ENCODE results near the gene MAEA. TPM values are rescaled to one million over a fixed set of nuclear protein-coding genes. Genes with fewer than 3 reads are reported as not detected.

MAEA gene
- polyA plus RNA-seq, 2 of the 4 experiments (the other 2 are of a cell fraction) = 46.1 to 58.4 TPM

- TF ChIP-seq, protein P1, sequence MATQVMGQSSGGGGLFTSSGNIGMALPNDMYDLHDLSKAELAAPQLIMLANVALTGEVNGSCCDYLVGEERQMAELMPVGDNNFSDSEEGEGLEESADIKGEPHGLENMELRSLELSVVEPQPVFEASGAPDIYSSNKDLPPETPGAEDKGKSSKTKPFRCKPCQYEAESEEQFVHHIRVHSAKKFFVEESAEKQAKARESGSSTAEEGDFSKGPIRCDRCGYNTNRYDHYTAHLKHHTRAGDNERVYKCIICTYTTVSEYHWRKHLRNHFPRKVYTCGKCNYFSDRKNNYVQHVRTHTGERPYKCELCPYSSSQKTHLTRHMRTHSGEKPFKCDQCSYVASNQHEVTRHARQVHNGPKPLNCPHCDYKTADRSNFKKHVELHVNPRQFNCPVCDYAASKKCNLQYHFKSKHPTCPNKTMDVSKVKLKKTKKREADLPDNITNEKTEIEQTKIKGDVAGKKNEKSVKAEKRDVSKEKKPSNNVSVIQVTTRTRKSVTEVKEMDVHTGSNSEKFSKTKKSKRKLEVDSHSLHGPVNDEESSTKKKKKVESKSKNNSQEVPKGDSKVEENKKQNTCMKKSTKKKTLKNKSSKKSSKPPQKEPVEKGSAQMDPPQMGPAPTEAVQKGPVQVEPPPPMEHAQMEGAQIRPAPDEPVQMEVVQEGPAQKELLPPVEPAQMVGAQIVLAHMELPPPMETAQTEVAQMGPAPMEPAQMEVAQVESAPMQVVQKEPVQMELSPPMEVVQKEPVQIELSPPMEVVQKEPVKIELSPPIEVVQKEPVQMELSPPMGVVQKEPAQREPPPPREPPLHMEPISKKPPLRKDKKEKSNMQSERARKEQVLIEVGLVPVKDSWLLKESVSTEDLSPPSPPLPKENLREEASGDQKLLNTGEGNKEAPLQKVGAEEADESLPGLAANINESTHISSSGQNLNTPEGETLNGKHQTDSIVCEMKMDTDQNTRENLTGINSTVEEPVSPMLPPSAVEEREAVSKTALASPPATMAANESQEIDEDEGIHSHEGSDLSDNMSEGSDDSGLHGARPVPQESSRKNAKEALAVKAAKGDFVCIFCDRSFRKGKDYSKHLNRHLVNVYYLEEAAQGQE (IDR thresholded peaks at IDR 0.05) = no peak
- no peak for TF ChIP-seq SMC3 (IDR thresholded peaks at IDR 0.05)
- TF ChIP-seq RFX5 (IDR thresholded peaks at IDR 0.05) = no peak
- TF ChIP-seq CHD2 (IDR thresholded peaks at IDR 0.05; ENCODE audit: low read length, partially characterized antibody) = no peak
Observed at GRCh38 chr4:1241466-1241935, 48.2 kb upstream of the MAEA start (continued).

- CTCF ChIA-PET = no interaction called here
- WGBS (ENCODE audit: missing lambda C conversion rate) = 90% methylated on average over 18 of the region's 24 CpGs
Observed at GRCh38 chr4:1241936-1242505, 47.7 kb upstream of the MAEA start.

GRCh38 chr4:1242506-1243450, 46.9 kb upstream of the MAEA start:
- no peak overlapping the region for H3K4me3 ChIP-seq
- no peak for ATAC-seq
- CTCF ChIA-PET = interaction anchor here (1.1 to 2.3 kb wide), 3 partner anchors 8 to 387 kb away, joined by 3 to 7 read pairs (median 4); no protein-coding TSS in a partner anchor
- no peak overlapping the region for H3K4me2 ChIP-seq
- H3K4me1 ChIP-seq = peaks cover 12% of the 10 kb centered on the region
- no peak for FAIRE-seq
- no peak for DNase-seq (ENCODE audit: low read depth in 1 of 2, low spot score in 1 of 2)
- no peak for TF ChIP-seq MAFK (IDR thresholded peaks at IDR 0.05; ENCODE audit: partially characterized antibody)
- TF ChIP-seq PBX3 (IDR thresholded peaks at IDR 0.05) = no peak
- TF ChIP-seq ZNF302 (CRISPR knock-in tag; IDR thresholded peaks at IDR 0.05) = no peak
- no peak for TF ChIP-seq RFX5 (IDR thresholded peaks at IDR 0.05)
- TF ChIP-seq ZC3H11A (IDR thresholded peaks at IDR 0.05) = no peak
- POLR2A ChIA-PET = no interaction called here
- WGBS (ENCODE audit: missing lambda C conversion rate) = 91% methylated on average over 17 of the region's 30 CpGs
- H3K9me3 ChIP-seq = no peaks in the 10 kb centered on the region
- H3K27ac ChIP-seq = no peak overlapping the region

More at GRCh38 chr4:1241936-1242505, 47.7 kb upstream of the MAEA start:
- no peak overlapping the region for H3K4me2 ChIP-seq
- no peak for ATAC-seq
- FAIRE-seq = no peak
- peaks cover 10% of the 10 kb centered on the region for H3K4me1 ChIP-seq
- no peak overlapping the region for H3K27ac ChIP-seq
- POLR2A ChIA-PET = no interaction called here
- no peak for TF ChIP-seq MAX (IDR thresholded peaks at IDR 0.05)
- no peak for TF ChIP-seq CHD2 (IDR thresholded peaks at IDR 0.05; ENCODE audit: low read length, partially characterized antibody)
- H3K4me3 ChIP-seq = no peak overlapping the region
- no peak for DNase-seq (ENCODE audit: low read depth in 1 of 2, low spot score in 1 of 2)
- no peaks in the 10 kb centered on the region for H3K9me3 ChIP-seq

- ChIA-PET CTCF (interaction anchor here (1.1 to 2.3 kb wide), 3 partner anchors 9 to 386 kb away, joined by 3 to 7 read pairs (median 4); no protein-coding TSS in a partner anchor), POLR2A (no interaction called here)
- no peak overlapping the region for H3K27ac ChIP-seq
- ATAC-seq (peak in 1 of 2 experiments; percentile 22; a peak in 2 of 6 replicates), FAIRE-seq (no peak), DNase-seq (ENCODE audit: low read depth in 1 of 2, low spot score in 1 of 2) (no peak)
- no peak overlapping the region for H3K4me3 ChIP-seq
- H3K4me2 ChIP-seq = no peak overlapping the region
- no peak for TF ChIP-seq CBX2 (IDR thresholded peaks at IDR 0.05; ENCODE audit: borderline replicate concordance, low read depth)
- TF ChIP-seq, protein P2, sequence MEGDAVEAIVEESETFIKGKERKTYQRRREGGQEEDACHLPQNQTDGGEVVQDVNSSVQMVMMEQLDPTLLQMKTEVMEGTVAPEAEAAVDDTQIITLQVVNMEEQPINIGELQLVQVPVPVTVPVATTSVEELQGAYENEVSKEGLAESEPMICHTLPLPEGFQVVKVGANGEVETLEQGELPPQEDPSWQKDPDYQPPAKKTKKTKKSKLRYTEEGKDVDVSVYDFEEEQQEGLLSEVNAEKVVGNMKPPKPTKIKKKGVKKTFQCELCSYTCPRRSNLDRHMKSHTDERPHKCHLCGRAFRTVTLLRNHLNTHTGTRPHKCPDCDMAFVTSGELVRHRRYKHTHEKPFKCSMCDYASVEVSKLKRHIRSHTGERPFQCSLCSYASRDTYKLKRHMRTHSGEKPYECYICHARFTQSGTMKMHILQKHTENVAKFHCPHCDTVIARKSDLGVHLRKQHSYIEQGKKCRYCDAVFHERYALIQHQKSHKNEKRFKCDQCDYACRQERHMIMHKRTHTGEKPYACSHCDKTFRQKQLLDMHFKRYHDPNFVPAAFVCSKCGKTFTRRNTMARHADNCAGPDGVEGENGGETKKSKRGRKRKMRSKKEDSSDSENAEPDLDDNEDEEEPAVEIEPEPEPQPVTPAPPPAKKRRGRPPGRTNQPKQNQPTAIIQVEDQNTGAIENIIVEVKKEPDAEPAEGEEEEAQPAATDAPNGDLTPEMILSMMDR (IDR thresholded peaks at IDR 0.05) = peak; percentile 15; the same call in 2 of the 3 replicates
- TF ChIP-seq TP53 (CRISPR knock-in tag; IDR thresholded peaks at IDR 0.05) = no peak
- WGBS (ENCODE audit: missing lambda C conversion rate) = 88% methylated on average over 8 of the region's 15 CpGs
- H3K4me1 ChIP-seq = peaks cover 12% of the 10 kb centered on the region
- H3K9me3 ChIP-seq = no peaks in the 10 kb centered on the region
Observed at GRCh38 chr4:1243451-1244080, 46.1 kb upstream of the MAEA start.

All from A549 (cell line).